ENCODE results near the gene TRAP1.

- TF ChIP-seq, protein P1, sequence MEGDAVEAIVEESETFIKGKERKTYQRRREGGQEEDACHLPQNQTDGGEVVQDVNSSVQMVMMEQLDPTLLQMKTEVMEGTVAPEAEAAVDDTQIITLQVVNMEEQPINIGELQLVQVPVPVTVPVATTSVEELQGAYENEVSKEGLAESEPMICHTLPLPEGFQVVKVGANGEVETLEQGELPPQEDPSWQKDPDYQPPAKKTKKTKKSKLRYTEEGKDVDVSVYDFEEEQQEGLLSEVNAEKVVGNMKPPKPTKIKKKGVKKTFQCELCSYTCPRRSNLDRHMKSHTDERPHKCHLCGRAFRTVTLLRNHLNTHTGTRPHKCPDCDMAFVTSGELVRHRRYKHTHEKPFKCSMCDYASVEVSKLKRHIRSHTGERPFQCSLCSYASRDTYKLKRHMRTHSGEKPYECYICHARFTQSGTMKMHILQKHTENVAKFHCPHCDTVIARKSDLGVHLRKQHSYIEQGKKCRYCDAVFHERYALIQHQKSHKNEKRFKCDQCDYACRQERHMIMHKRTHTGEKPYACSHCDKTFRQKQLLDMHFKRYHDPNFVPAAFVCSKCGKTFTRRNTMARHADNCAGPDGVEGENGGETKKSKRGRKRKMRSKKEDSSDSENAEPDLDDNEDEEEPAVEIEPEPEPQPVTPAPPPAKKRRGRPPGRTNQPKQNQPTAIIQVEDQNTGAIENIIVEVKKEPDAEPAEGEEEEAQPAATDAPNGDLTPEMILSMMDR (IDR thresholded peaks at IDR 0.05) = no peak
- TF ChIP-seq POLR2A (IDR thresholded peaks at IDR 0.05) = no peak
These were observed 21.5 kb downstream of the TRAP1 start for GRCh38 chr16:3695610-3696369.
